Dendritic cell treated with granulocyte-macrophage colony-stimulating factor and Interleukin-4, amounts not matched to agents 40 ng/mL and 50 ng/mL, for 4 days (primary cell): ENCODE data around the gene ATP6V0D1.

Experiments used
- H3K27ac Mint-ChIP-seq: one replicate; pipeline ENCODE4 v1.8.0; 2022; ENCODE audit warnings: mild to moderate bottlenecking, mixed read lengths
- H3K27me3 Mint-ChIP-seq: one replicate; pipeline ENCODE4 v1.8.0; 2022; ENCODE audit warnings: mild to moderate bottlenecking, mixed read lengths
- H3K36me3 Mint-ChIP-seq: one replicate; pipeline ENCODE4 v1.8.0; 2022; ENCODE audit warnings: low read depth, mixed read lengths
- H3K4me1 Mint-ChIP-seq: one replicate; pipeline ENCODE4 v1.8.0; 2022; ENCODE audit warnings: low read depth, mixed read lengths
- H3K4me3 Mint-ChIP-seq: one replicate; pipeline ENCODE4 v1.8.0; 2022; ENCODE audit warnings: mild to moderate bottlenecking, moderate library complexity, mixed read lengths
- H3K9me3 Mint-ChIP-seq: one replicate; pipeline ENCODE4 v1.8.0; 2022; ENCODE audit warnings: mixed read lengths
- intact Hi-C: fragments of 100-400 bp; cut with micrococcal nuclease; formaldehyde crosslinking; loops from one replicate; pipeline ENCODE4 v1.15.0; 2022

The ATP6V0D1 gene

DNA sequence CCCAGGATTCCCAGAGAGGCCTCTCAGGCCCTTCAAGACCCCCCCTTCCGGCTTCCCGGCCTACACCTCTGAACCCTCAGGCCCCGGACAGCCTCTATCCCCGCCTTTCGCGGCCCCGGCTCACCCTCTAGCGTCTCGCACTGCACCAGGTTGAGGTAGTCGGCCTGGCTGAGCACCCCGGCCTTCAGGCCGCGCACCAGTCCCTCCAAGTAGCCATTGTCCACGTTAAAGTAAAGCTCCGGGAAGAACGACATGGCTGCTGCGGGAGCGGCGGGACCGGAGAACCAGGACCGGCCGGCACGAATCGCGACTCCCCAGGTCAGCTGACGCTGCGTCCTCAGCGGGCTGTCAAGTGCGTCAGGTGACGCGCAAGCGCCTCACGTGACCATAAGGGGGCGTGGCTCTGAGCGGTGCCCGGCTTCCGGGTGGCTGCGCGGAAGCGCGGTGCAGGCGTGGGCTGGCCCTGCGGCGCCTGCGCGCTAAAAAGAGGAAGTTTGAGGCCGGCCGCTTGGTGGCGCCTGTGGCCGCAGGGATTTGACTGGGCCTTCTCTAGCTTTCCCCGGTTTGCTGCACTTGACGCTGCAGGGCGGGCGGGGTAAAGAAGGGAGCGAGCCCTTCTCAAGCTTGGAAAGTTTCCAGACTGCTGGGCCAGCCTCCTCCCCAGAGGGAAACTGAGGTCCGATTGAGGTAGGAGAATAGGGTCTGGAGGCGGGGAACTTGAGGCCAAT lies at the start of gene ATP6V0D1:
TSS of gene ATP6V0D1 (minus strand) at position 325 of the 728 bp plus-strand sequence. CDS start at position 254, 71 bp downstream.
- no peaks in the 10 kb centered on the region for H3K27me3 Mint-ChIP-seq
- peak within 1 kb of the TSS; percentile 100 for H3K4me3 Mint-ChIP-seq
- H3K9me3 Mint-ChIP-seq = no peaks in the 10 kb centered on the region
- peaks cover 58% of the 10 kb centered on the region for H3K36me3 Mint-ChIP-seq
- intact Hi-C loops = loop anchor here (1.0 to 5.0 kb wide), 2 partner anchors 9 to 36 kb away; no protein-coding TSS in a partner anchor
- peaks cover 68% of the 10 kb centered on the region for H3K4me1 Mint-ChIP-seq
- peak within 1 kb of the TSS; percentile 100 for H3K27ac Mint-ChIP-seq

DNA sequence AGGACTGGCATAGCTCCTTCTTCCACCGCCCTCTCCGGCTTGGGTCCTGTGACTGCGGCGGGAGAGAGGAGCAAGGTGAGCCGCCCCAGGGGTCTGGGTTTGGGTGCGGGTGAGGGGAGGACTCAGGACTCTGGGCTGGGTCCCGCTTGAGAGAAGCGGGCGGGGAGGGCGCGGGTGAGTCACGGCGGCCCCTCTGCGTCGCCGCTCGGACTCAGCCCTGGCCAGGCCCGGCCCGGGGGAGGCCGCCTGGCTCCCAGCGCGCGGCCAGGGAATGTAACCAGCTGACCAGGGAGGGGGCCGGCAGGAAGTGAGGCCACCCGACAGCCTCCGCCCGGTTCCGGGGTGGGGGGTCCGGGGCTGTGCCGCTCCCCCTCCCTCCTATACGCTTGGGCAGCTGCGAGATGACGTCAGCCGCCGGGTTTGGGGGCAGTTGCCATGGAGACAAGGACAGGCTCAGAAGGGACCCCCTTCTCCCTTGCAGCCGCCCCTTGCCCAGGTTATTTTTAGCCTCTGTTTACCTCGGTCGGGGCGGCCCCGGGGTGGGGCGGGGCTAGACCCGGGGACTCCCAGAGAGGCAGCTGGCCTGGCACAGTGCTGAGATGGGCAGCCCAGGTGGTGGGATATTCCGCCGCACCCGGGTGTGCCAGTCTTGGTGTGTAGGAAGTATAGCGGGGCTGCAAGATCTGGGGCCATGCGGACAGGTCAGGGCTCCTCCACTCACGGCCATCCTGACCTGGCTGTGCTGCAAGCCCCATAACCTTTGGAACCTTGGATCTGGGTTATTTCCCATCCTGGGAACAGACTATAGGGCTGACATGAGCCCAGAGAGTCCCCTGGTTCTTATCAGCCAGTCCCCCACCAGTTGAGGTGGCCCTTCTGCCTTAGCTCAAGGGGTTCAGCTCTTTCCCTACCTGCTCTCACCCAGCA lies 49.3 kb upstream of the ATP6V0D1 start:
- intact Hi-C loops = loop anchor here (2.0 kb wide), 1 partner anchor 33 kb away; the partner anchor contains the start of gene CTCF
- peak overlapping the region; percentile 81 for H3K4me3 Mint-ChIP-seq
- H3K27ac Mint-ChIP-seq = peak overlapping the region; percentile 96
- peaks cover 45% of the 10 kb centered on the region for H3K4me1 Mint-ChIP-seq
- peaks cover 36% of the 10 kb centered on the region for H3K36me3 Mint-ChIP-seq
- H3K9me3 Mint-ChIP-seq = no peaks in the 10 kb centered on the region
- peaks cover 22% of the 10 kb centered on the region for H3K27me3 Mint-ChIP-seq

DNA sequence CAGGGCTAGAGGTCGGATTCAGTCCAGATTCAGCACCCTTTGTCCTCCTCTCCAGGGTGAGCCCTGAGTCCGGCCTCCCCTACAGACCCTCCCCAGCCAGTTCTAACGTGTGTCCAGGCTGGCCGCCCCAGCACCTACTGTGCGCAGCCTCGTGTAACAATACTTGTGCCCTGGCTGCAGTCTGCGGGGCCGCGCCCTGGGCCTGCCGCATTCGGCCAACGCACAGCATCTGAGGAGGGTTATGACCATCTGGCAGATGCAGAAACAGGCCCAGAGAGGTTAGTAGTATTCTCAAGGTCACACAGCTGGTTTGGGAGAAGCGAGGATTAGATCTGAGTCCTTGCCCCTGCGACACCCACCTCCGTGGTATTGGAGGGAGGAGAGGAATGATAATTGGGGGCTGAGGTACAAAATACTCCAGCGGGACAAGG lies 48.6 kb upstream of the ATP6V0D1 start:
- H3K36me3 Mint-ChIP-seq = peaks cover 30% of the 10 kb centered on the region
- peak overlapping the region; percentile 81 for H3K4me3 Mint-ChIP-seq
- peaks cover 44% of the 10 kb centered on the region for H3K4me1 Mint-ChIP-seq
- intact Hi-C loops = loop anchor here (2.0 kb wide), 1 partner anchor 33 kb away; the partner anchor contains the start of gene CTCF
- peak overlapping the region; percentile 96 for H3K27ac Mint-ChIP-seq
- no peaks in the 10 kb centered on the region for H3K9me3 Mint-ChIP-seq
- H3K27me3 Mint-ChIP-seq = peaks cover 25% of the 10 kb centered on the region

DNA sequence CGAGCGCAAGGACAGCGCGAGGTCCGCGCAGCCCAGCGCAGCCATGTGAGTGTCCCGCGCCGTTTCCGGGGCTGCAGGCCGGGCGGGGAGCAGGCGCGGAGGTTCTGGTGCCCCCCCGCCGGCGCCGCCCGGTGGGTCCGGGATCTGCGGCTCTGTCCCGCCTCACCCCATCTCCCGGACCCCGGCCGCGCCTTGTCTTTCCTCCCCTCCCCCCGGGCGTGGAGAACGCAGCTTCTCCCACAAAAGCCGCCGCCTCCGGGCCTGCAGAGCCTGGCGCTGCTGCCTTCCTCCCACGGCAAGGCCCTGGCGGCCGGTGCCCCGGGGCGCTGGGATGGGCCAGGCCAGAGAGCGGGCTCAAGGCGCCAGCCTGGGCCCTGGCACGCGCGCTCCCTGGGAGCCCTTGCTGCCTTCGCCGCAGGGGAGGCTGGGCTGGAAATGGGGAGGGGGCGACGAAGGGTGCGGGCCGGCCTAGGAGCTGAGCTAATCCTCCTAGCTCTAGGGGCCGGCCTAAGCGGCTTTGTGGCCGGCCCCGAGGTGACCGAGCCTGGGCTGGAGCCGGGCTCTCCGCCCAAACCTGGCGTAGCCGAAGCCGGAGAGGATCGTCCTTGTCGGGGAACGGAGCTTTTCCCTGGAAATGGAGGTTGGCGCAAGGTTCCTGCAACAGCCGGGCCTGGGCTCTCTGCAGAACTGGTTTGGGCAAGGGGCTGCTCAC lies 48.1 kb upstream of the ATP6V0D1 start:
- H3K4me1 Mint-ChIP-seq = peaks cover 44% of the 10 kb centered on the region
- peak overlapping the region; percentile 81 for H3K4me3 Mint-ChIP-seq
- intact Hi-C loops = no loop called here
- H3K27ac Mint-ChIP-seq = peak overlapping the region; percentile 96
- peaks cover 30% of the 10 kb centered on the region for H3K36me3 Mint-ChIP-seq
- H3K27me3 Mint-ChIP-seq = peaks cover 28% of the 10 kb centered on the region
- no peaks in the 10 kb centered on the region for H3K9me3 Mint-ChIP-seq

DNA sequence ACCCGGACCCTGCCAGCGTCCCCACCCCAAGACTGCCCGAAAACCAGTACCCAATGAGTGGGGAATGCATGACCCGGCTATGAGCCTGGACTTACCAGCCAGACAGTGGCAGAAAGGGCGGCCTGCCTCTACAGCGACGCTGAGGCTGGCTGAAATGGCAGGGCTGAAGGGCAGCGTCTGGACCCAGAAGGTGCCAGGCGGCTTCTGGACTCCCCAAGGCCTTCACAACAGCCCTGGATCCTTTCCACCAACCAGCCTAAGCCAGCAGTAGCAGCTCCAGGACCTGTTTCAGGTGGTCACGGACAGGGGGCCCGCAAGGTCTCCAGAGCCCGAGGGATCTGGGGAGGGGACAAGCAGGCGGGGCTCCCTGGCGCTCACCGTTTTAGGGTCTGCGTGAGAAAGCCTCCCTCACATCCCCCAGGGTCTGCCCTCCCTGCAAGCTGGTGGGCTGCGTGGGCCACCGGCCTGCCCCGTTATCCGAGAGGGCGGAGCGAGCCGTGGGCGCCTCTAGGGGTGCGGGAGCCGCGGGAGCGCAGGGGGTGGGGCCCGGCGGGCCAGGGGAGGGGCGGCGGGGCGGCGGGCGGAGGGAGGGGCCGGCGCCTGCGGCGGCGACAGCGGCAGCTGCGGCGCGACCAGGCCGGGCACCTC lies 47.4 kb upstream of the ATP6V0D1 start, which contains the start of gene RIPOR1:
TSS of gene RIPOR1 (plus strand) at position 608 of the 648 bp plus-strand sequence. CDS start 9,618 bp downstream, outside the sequence.
- intact Hi-C loops = no loop called here
- Mint-ChIP-seq H3K9me3 (no peaks in the 10 kb centered on the region), H3K27me3 (peaks cover 28% of the 10 kb centered on the region), H3K4me3 (peak within 1 kb of the TSS; percentile 81), H3K4me1 (peaks cover 40% of the 10 kb centered on the region), H3K36me3 (peaks cover 26% of the 10 kb centered on the region), H3K27ac (peak within 1 kb of the TSS; percentile 96)

DNA sequence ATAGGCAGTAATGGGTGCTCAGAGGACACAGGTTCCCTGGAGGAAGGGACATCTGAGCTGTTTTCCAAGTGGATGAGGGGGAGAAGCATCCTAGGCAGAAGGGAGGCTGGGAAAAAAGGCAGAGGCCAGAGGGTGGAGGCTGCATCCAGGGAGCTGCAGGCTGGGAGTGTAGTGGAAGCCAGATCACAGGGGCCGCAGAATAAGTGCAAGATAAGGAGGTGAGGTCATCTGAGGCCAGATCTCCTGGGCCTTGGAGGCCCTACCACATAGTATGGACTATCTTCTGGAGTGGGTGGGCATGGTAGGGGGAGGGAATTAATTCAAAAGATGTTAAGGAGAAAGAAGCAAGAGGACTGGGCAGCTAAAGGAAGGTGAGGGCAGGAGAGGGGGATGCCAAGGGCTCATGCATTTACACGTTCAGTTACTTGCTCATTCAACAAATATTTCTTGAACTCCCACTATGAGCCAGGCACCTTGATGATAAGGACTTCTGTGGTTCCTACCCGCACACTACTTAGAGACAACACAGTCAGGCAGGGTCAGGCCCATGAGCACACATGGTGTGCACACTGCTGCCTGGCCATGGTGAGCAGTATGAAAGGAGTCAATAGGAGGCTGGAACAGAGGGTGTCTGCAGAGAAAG lies 45.3 kb upstream of the ATP6V0D1 start:
- no peak overlapping the region for H3K4me3 Mint-ChIP-seq
- intact Hi-C loops = no loop called here

DNA sequence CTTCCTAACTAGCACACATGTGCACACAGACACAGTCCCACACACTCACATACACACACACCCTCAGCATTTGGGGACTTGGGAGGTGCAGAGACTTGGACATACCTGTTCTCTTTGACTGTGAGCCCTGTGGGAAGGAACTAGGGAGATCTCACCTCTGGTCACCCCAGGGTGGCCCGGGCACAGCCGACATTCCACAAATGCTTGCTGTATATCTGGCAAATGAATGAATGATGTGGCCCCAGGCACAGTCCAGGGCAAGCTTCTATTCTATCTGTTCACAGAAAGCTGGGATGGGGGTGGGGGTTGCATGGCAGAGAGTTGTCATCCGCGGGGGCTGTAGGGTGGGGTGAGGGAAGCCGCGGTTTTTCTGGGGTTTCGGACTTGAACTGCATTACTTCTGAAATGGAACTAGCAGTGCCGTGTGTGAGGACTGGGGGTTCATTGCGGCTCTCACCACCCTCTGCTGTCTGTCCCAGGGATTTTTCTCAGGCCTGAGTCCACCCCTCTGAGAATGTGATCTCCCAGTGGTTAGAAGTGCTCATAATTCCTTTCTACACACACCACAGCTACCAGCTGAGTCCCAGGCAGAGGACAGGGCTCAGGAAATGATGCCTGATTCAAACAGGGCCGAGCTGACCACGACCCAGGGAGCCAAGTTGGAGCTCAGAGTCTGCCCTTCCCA lies 44.4 kb upstream of the ATP6V0D1 start:
- no peak overlapping the region for H3K4me3 Mint-ChIP-seq
- H3K27me3 Mint-ChIP-seq = peaks cover 32% of the 10 kb centered on the region
- H3K4me1 Mint-ChIP-seq = peaks cover 31% of the 10 kb centered on the region
- H3K36me3 Mint-ChIP-seq = peaks cover 11% of the 10 kb centered on the region
- H3K9me3 Mint-ChIP-seq = no peaks in the 10 kb centered on the region
- intact Hi-C loops = no loop called here
- peak overlapping the region; percentile 13 for H3K27ac Mint-ChIP-seq

More for the DNA sequence above, 45.3 kb upstream of the ATP6V0D1 start:
- Mint-ChIP-seq H3K27ac (peak overlapping the region; percentile 14), H3K9me3 (no peaks in the 10 kb centered on the region), H3K4me1 (peaks cover 30% of the 10 kb centered on the region), H3K36me3 (peaks cover 16% of the 10 kb centered on the region), H3K27me3 (peaks cover 32% of the 10 kb centered on the region)

DNA sequence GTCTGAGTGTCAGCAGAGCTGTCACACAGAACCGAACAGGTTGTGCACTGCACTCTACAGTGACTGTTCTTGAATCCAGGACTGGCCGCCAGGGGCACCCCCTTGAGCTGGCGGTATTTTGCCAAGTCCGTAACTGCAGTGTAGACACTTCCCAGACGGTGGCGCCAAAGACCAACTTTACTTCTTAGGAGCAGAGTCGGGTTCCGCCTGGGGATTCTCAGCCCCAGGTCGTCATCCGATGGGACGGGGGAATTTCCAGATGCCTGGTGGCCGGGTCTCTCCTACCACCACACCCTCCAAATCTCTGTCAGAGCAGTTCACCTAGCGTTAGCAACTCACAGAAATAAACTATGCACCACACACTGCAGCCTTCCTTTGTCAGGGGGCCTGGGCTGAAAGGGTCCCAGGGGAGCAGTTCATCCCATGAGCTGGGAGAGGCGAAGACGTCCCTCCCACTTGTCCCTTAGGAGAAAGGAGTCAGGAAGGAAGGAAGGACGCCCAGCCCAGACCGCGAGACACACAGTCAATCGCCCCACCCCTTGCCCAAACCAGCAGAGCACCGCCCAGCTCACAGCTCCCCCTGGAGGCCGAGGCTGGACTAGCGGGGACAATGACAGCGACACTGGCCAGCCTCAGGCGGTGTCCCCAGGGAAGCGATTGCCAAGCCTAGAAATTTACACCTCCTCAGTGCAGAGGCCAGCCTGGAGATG lies 40.3 kb upstream of the ATP6V0D1 start:
- Mint-ChIP-seq H3K27me3 (peaks cover 27% of the 10 kb centered on the region), H3K4me3 (peak overlapping the region; percentile 84), H3K9me3 (no peaks in the 10 kb centered on the region), H3K4me1 (peaks cover 68% of the 10 kb centered on the region), H3K27ac (peak overlapping the region; percentile 99), H3K36me3 (no peaks in the 10 kb centered on the region)
- intact Hi-C loops = loop anchor here (1.0 kb wide), 3 partner anchors 41 to 285 kb away; partner anchors contain the start of genes CTCF, RANBP10 and TSNAXIP1

DNA sequence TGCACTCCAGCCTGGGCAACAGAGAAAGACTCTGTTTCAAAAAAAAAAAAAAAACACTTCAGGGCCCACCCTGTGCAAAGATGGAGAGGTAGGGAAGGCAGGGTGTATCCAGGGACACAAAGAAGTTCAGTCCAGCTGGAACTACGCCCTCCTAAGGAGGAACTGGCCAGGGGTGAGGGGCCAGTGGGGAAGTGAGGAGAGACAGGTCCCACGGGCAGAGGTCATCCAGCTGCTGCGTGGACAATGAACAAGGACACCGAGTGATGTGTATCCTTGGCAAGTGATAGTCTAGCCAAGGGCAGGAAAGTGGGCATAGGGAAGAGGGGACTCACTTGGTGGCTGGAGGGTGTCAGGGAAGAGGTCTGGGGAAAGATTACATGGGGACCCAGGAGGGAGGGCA lies 38.3 kb upstream of the ATP6V0D1 start:
- H3K4me1 Mint-ChIP-seq = peaks cover 67% of the 10 kb centered on the region
- no peaks in the 10 kb centered on the region for H3K36me3 Mint-ChIP-seq
- peak overlapping the region; percentile 41 for H3K27ac Mint-ChIP-seq
- intact Hi-C loops = loop anchor here (5.0 kb wide), 1 partner anchor 37 kb away; the partner anchor contains the start of genes AGRP and ATP6V0D1
- no peaks in the 10 kb centered on the region for H3K9me3 Mint-ChIP-seq
- peaks cover 7% of the 10 kb centered on the region for H3K27me3 Mint-ChIP-seq
- H3K4me3 Mint-ChIP-seq = no peak overlapping the region

DNA sequence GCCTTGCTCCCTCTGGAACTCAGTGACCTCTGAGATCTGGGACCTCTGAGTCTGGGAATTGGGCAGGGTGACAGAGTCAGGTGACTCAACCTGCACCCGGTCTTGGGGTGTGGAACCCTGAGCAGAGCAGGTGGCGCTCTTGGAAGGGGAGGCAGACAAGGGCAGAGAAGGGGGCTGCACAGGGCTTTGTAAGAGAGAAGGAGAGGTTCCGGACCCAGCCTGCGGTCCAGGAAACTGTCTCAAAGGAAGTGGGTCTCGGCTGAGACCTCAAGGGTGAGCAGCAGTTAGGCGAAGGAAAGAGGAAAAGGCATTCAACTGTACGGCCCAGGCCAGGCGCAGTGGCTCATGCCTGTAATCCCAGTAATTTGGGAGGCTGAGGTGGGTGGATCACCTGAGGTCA lies 37.7 kb upstream of the ATP6V0D1 start:
- Mint-ChIP-seq H3K27me3 (peaks cover 7% of the 10 kb centered on the region), H3K9me3 (no peaks in the 10 kb centered on the region), H3K27ac (peak overlapping the region; percentile 41), H3K36me3 (no peaks in the 10 kb centered on the region), H3K4me3 (no peak overlapping the region), H3K4me1 (peaks cover 67% of the 10 kb centered on the region)
- intact Hi-C loops = loop anchor here (5.0 kb wide), 1 partner anchor 36 kb away; the partner anchor contains the start of genes AGRP and ATP6V0D1

DNA sequence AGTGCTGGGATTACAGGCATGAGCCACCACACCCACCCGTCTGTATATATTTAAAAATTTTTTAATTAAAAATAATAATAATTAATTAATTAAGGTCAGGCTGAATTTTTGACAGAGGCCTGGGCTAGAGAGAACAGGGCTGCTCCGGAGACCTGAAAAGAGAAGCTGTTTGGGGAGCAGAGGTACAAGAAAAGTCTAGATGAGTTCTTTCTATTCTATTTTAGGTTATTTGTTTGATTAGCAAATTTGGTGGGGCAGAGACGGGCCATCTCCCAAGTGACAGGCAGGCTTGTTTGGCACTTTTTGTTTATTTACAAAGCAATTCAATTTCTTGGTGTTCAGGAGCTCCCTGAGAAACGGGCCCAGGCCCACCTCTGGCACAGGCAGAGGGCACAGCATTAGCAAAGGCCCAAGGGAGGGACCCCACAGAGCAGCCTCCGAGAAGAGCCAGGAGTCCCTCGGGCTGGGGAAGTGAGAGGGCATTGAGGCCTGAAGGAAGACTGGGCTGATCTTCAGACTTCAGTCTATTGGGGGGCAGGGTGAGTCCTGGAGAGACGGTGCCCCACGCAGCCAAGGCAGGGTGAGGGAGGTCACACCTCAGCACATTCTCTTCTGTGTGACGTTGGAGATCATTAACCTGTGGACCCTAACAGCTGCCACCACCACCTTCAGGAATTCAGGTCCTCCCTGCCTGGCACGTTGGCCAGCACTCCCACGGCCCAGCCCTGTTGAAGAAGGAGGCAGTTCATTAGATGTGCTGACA lies 36.9 kb upstream of the ATP6V0D1 start:
- Mint-ChIP-seq H3K9me3 (no peaks in the 10 kb centered on the region), H3K4me3 (no peak overlapping the region), H3K4me1 (peaks cover 66% of the 10 kb centered on the region), H3K36me3 (no peaks in the 10 kb centered on the region), H3K27me3 (peaks cover 6% of the 10 kb centered on the region), H3K27ac (peak overlapping the region; percentile 41)
- intact Hi-C loops = loop anchor here (5.0 kb wide), 1 partner anchor 36 kb away; the partner anchor contains the start of genes AGRP and ATP6V0D1
